GM18870 (cell line): Measurements from ENCODE around the gene THSD4.

Source experiments
- ATAC-seq: cut with Tn5 transposase; IDR thresholded peaks from one replicate; pipeline ENCODE4 v1.9.1; 2021; ENCODE audit warnings: moderate library complexity; ENCODE audit not compliant: unreplicated experiment

The THSD4 gene

GRCh38 chr15:71469413-71469812 lies 354.1 kb downstream of the THSD4 start:
- ATAC-seq = no peak

GRCh38 chr15:71471347-71471746 lies 356.1 kb downstream of the THSD4 start:
- ATAC-seq = no peak

GRCh38 chr15:71472566-71472965 lies 357.3 kb downstream of the THSD4 start:
- ATAC-seq = no peak

- ATAC-seq = no peak
Observed at GRCh38 chr15:71473751-71474150, 358.5 kb downstream of the THSD4 start.

GRCh38 chr15:71476823-71477222 lies 361.6 kb downstream of the THSD4 start:
- no peak for ATAC-seq

- no peak for ATAC-seq
Observed at GRCh38 chr15:71480556-71480955, 365.3 kb downstream of the THSD4 start.

GRCh38 chr15:71484080-71484479 lies 368.8 kb downstream of the THSD4 start:
- ATAC-seq = no peak

- ATAC-seq = no peak
Observed at GRCh38 chr15:71485094-71485693, 369.9 kb downstream of the THSD4 start.

- no peak for ATAC-seq
Observed at GRCh38 chr15:71489570-71489969, 374.3 kb downstream of the THSD4 start.

- ATAC-seq = no peak
Observed at GRCh38 chr15:71493526-71493925, 378.3 kb downstream of the THSD4 start.

- ATAC-seq = no peak
Observed at GRCh38 chr15:71494563-71495397, 379.5 kb downstream of the THSD4 start.

GRCh38 chr15:71495398-71495780 lies 380.1 kb downstream of the THSD4 start:
- no peak for ATAC-seq

GRCh38 chr15:71496336-71496955 lies 381.2 kb downstream of the THSD4 start:
- no peak for ATAC-seq

- no peak for ATAC-seq
Observed at GRCh38 chr15:71501344-71502076, 386.2 kb downstream of the THSD4 start.

GRCh38 chr15:71502077-71502432 lies 386.8 kb downstream of the THSD4 start:
- no peak for ATAC-seq

GRCh38 chr15:71505962-71506361 lies 390.7 kb downstream of the THSD4 start:
- ATAC-seq = no peak

- no peak for ATAC-seq
Observed at GRCh38 chr15:71506946-71507345, 391.7 kb downstream of the THSD4 start.

- ATAC-seq = no peak
Observed at GRCh38 chr15:71508081-71508682, 392.9 kb downstream of the THSD4 start.

- ATAC-seq = no peak
Observed at GRCh38 chr15:71509139-71509538, 393.9 kb downstream of the THSD4 start.

- no peak for ATAC-seq
Observed at GRCh38 chr15:71510763-71511162, 395.5 kb downstream of the THSD4 start.
